Thyroid gland (tissue), 4 donors: ENCODE data around the gene ZFAND3.

Experiments used
- CTCF ChIP-seq, 6 experiments: fragments of 200-600 bp in 3 of 6; fragments of 450-650 bp in 3 of 6; sonication (generic) in 3 of 6; IDR thresholded peaks; one replicate each; pipeline ENCODE4 v1.5.1; 2016 to 2019; ENCODE audit warnings: antibody characterized with exemption in 6 of 6, mild to moderate bottlenecking in 2 of 6, inconsistent platforms in 1 of 6, moderate library complexity in 1 of 6
- POLR2A ChIP-seq, 2 donors: fragments of 450-650 bp; IDR thresholded peaks; one replicate each; pipeline ENCODE4 v1.6.1; 2017; ENCODE audit warnings: antibody characterized with exemption in 2 of 2, mild to moderate bottlenecking in 2 of 2, moderate library complexity in 1 of 2

GRCh38 chr6:37878150-37878710 lies 58.7 kb downstream of the ZFAND3 start:
- TF ChIP-seq CTCF (IDR thresholded peaks at IDR 0.05) (no peak), POLR2A (IDR thresholded peaks at IDR 0.05) (no peak)
